Ecto neural progenitor cell (in vitro differentiated cells): ENCODE data around the gene SUGCT.
"Not testable (repeated sequence)": the region's sequence is repeated elsewhere in the genome, so short reads cannot be mapped to it uniquely, and the experiment has no call there.

Source experiments
- DNase-seq: peaks from one replicate; pipeline ENCODE4 v3.0.0-alpha.2; 2018; ENCODE audit warnings: low spot score

Gene SUGCT

DNA sequence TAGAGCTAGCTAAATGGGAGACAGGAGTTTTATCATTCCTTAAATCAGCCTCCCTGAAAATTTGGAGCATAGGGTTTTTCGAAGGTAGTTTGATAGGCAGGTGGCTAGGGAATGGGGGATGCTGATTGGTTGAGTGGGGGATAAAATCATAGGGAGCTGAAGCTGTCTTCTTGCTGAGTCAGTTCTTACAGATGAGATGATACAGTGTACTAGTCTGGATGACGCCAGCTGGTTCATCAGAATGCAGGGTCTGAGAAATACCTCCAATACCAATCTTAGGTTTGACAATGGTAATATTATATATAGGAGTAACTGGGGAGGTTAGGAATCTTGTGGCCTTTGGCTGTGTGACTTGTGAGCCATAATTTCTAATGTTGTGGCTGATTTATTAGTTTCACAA, 271.2 kb downstream of the SUGCT start:
- DNase-seq = no peak

DNA sequence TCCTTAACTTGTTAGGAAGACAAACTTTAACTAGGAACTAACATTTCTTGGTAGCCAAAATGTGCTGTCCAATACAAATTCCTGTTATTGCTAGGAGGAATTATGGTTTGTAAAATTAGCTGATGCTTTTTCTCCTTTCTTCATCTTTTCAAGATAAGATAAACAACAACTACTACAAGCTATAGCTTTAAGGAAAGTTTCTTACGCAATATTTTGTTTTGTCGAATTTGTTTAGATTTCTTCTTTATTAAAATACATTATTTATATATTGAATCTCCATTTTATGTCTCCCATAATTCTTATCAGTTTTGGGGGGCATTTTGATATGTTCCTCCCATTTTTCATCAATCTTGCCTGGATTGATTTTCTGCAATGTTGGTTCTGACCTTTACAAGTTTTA, 277.5 kb downstream of the SUGCT start:
- DNase-seq = no peak

DNA sequence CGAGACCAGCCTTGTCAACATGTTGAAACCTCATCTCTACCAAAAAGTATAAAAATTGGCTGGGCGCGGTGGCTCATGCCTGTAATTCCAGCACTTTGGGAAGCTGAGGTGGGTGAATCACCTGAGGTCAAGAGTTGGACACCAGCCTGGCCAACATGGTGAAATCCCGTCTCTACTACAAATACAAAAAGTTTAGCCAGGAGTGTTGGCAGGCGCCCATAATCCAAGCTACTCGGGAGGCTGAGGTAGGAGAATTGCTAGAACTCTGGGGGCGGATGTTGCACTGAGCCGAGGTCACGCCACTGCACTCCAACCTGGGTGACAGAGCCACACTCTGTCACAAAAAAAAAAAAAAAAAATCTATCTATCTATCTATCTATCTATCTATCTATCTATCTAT, 279.9 kb downstream of the SUGCT start:
- not testable (repeated sequence) for DNase-seq

DNA sequence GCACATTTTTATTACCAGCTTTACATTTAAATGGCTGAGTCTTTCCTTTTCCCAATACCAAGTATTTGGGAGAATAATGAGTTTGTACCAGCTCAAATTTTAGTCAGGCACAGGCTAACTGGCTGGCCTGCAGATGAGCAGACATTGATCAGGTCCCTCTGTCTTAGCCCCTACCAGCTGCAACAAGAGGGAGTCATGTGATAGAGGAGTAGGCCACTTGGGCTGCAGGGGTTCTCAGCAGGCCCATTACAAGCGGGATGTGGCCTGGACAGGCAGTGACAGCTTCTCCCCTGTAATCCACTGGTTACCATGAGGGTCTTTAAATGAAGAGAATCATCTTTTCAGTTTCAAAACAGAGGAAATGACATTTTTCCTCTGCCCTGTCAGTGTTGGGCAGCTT, 283.6 kb downstream of the SUGCT start:
- DNase-seq = no peak

DNA sequence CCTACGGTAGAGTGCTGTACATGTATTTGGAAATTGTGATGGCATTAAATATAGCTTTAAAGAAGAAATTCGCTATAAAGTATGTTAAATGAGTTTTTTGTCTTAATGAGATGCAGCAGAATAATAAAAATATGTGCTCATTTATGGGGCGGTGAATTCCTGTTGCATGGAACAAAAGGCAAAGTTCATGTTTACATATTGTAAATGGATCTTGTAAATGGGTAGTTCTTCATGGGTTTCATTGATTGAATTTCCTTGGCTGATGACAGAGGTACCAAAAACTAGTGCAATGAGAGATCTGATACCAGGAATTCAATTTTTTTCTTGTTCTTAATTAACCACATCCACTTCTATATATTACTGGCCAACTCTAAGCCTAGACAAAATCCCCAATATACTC, 284.2 kb downstream of the SUGCT start:
- no peak for DNase-seq

DNA sequence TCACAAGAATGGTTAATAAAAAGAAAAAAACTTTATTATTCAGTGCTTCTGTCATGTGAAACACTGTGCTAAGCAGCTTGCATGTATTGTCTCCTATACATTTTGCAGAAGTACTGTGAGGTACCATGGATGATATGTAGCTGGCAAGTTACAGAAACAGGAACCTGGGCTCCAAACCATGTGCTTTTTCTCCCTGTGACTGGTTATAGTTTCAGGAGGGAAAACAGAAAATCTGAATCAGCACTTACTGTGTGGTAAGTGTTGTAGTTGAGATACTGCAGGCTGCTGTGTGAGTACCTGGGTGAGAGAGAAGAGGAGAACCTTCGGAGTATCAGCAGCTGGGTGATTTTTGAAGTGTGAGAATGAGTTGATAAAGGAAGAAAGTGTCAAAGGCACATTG, 285.0 kb downstream of the SUGCT start:
- DNase-seq = no peak

DNA sequence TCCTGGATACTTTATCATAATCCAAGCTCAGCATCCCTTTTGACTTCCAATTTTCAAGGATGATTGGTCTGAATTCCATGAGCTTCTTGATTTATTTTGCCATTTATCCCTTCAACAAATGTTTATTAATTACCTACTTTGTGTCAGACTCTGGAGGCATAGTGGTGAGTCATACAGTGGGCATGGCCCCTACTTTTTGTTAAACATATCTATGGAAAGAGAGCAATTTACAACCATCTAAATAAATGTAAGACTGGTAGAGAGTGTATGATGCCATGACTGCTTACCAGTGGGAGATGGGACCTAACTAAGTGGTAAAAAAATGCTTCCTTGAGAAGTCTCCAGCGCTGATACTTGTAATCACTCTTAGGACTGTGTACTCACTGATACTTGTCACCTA, 286.6 kb downstream of the SUGCT start:
- DNase-seq = no peak

DNA sequence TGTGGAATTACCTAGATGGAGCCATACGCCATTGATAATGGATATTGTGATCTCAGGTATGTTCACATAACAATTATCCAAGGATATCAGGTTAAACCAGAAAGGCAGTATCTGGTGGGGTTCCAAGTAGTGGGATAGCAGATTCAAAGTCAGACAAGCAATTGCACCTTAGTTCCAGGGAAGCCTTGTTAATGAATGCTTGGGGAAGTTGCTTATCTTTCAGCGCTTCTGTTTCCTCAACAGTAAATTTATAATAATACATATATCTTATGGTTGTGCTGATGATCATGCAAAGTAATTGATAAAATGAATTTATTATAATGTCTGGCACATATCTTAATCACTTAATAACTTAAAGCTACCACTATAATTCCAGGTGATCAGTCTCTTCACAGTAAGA, 290.9 kb downstream of the SUGCT start:
- no peak for DNase-seq

DNA sequence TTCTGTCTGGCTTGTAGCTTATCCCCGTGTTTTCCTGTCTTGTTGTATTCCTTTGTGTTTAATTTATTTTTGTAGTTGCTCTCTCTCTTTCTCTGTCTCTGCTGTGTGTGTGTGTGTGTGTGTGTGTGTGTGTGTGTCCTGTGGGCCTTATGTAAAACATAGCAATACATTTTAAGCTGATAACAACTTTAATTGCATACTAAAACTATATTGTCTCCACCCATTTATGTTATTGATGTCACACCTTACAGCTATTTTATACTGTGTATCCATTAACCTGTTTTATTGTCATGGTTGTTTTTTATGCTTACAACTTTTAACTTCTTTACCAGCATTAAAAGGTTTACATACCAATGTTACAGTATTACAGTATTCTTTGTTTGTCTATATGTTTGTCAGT, 293.6 kb downstream of the SUGCT start:
- no peak for DNase-seq

DNA sequence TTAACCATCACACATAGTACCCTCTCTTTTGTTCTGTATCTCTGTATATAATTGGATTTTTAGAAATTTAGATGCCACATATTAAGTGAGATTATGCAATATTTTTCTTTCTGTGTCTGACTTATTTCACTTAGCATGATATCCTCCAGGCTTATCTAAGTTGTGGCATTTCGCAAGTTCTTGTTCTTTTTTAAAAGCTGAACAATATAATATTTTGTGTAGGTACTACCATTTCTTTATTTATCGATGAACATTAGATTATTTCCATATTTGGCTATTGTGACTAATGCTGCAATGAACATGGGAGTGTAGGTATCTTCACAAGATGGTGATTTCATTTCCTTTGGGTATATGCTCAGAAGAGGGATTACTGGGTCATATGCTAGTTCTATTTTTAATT, 295.0 kb downstream of the SUGCT start:
- no peak for DNase-seq

DNA sequence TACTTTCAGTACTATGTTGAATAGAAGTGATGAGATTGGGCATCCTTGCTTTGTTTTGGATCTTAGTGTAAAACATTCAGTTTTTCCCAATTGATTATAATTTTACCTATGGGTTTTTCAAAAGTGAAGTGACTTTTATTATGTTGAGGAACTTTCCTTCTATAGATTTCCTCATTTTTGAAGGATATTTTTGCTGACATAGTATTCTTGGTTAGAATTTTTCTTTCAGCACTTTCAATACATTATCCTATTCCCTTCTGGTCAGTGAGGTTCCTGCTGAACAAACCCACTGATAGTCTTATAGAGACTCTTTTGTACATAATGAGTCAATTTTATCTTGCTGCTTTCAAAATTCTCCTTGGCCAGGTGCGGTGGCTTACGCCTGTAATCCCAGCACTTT, 297.2 kb downstream of the SUGCT start:
- no peak for DNase-seq

DNA sequence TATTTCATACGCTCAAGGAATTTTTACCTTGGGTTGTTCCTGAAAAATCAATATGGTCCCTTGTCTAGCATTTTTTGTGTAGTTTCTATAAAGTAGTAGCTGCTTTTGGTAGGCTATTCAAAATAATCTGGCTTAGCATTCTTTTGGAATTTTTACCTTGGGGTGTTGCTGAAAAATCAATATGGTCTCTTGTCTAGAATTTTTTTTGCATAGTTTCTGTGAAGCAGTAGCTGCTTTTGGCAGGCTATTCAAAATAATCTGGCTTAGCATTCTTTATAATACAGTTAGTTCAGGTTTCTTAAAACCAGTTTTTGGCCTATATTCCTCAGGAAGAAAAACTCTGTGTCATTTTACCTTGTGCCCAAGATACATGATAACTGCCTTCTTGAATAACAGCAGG, 301.9 kb downstream of the SUGCT start:
- no peak for DNase-seq

DNA sequence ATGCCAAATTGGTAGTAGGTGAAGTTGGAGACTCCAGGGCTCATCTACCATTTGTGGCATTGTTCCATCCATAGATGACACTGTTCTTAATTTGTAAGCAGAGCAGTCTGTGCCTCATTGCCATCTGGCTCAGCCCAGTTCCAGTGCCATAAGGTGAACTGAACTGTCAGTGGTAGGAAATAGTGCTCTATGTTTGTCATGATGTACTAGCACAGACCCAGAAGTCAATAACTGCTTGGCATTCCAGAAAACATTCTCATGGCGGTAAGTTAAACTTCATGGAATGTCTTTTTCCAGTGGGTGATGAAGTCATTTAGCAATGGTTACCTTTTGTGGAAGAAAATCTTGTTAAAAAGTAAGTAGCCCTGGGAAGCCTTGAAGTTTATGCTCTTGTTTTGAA, 302.7 kb downstream of the SUGCT start:
- DNase-seq = no peak

DNA sequence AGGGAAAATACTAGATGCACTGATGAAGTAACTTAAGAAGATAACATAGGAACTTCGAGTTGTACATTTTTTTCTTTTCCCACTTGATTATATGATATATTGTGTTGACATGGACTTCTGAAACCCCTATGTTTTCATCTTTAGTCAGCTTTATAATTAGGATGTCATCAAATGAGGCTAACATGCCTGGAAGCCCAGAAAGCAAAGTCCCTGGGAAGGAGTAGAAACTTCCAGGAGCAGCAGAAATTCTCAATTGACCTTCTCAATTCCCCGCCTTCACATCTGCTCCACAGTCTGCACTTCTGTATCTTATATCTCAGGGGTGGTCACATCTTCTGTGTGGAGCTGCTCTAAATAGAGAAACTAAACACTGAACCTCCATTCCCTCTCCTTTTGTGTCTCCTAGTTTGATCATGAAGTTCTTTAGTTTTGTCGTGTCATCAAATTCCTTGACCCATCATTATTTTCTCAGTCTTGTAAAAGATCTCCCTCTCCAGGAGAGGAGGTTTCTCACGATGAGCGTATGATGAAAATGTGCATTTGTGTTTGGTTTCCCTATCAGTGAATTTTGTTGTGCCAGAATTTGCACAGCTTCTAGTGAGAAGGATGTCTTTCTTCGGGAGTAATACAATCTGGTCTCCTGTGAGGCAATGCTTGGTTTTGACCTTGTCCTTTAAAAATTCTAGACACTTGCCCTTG, 303.3 kb downstream of the SUGCT start:
- no peak for DNase-seq

DNA sequence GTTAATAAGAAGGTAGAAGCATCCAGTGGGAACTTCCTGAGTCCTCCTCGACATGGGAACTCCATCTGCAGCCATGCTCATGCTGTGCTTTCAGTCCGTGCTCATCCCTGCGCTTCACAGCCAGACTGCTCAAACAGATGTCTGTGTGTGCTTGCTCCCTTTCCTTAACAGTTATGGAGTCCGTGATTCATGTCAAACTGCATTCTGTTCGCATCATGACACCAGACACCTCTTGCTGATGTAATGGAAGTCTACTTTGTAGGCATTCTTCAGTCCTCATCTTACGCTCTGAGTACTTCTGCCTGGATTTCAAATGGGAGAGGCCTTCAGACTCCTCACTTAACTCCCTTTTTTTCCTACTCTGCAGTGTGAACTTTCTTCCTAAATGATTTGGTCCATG, 304.9 kb downstream of the SUGCT start:
- DNase-seq = no peak

DNA sequence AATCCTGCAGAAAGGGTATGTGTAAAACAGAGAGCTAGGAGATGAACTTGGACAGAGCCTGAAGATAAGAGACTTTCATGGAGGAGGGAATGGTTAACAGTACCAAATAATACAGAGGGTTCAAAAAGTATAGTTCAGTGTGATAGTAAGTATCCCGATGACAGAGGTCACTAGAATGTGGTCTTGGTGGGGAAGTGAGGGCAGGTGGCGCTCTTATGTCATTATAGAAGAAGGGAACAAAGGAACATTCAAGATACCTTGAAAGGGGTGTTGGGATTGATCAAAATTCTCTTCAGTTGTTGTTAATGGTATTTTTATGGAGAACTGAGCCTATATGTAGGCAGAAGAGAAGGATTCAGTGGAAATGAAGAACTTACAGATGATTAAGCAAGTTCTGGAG, 312.5 kb downstream of the SUGCT start:
- no peak for DNase-seq

DNA sequence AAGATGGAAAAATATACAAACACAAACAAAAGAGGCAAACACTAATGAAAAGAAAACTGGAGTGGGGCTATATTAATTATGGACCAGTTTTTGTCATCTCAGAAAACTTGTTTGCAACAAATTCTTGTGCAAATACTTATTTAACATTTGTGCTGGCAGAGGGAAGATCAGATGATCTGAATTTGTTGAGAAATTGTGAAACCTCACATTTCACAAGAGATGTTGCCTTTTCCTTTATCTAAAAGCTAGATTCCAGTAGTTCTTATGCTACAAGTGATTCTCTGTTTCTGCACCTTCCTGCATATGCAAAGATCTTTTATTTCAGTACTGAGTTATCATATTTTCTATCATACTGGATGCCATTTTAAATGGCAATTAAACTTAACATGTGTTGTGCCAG, 320.7 kb downstream of the SUGCT start:
- DNase-seq = no peak

DNA sequence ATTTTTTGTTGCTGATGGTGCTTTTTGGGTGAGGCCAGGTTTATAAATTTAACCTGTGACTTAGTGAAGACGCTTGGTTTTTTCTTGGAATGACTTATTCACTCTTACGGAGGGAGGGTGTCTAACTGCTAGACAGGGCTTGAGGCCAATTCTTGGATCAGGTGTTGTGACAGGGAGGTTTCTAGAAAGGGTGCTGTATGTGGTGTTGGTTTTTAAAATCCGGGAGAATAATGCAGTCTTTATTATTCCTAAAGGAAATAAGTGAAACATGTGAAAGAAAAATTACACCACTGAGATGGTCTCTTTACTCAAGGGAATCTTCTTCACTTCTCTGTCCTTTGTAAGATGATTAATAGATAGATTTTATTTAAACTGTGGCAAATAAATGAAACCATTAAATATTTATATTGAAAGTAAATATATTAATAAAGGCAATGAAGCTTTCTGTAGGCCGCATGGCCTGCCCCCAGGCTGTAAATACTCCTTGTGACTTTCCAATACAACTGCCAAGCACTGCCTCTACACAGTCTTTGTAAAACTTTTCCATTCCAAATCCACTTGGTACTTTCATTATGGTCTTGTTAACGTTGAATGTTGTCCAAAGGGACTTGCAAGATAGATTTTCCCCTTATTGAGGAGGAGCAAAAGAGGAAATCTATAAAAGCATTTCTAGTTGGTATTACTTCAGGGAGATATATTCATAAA, 323.1 kb downstream of the SUGCT start:
- no peak for DNase-seq

DNA sequence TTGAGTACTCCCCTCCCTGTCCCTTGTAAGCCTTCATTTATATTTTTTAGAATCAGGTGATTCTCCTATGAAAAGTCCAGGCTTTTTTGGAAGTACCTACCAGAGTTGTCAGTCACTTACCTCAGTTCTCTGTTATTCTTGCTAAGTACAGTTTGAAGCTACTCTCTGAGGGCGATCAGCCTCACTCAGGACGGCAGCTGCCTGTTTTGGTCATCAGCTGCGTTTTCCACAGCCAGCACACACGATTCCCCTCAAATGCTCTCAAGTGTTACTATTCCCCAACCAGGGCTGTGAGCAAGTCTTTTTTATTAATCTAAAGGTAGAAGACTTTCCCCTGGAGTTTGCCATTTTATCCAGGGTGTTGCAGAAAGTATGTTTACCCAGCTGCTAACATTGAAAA, 328.6 kb downstream of the SUGCT start:
- DNase-seq = no peak

DNA sequence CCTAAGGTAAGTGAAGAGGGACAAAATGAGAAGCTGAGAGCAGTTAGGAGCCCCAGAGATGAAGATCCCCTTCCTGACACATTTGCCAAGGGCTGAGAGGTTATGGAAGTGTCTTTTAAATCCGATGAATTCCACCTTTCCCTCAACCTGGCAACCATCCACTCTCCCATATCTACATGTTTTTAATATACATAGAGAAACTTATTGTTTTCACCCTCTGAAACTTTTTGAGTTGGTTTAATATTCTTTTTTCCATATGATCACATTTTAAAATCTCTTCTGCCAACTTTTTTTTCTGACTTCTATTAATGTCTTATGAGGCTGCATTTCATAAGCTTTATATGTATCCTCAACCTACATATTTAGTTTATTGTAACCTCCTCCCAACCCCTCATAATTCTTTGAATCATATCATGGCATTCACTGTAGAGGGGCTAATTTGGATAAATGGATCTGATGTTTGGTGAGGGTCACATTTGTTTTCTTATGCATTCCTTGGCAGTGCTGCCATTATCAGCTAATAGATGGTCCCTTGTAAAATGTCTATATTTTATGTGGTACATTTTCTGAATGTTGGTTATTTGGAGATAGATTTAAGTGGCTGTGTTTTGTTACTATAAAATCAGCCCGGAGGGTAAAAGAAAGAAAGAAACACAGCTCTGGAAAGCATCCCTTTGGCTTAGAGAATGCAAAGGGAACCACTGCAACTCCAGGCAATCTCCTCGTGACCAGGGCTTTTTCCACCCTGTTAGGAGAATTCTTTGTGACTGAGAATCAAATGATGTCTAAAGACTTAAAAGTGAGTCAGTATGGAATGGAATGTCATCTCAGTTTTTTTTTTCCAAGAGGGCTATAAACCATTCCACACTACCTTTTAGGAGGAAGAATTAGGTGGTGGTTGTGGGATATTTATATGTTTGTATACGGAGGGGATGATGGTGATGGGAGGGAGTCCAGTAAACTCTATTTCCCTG, 334.4 kb downstream of the SUGCT start:
- DNase-seq = no peak

DNA sequence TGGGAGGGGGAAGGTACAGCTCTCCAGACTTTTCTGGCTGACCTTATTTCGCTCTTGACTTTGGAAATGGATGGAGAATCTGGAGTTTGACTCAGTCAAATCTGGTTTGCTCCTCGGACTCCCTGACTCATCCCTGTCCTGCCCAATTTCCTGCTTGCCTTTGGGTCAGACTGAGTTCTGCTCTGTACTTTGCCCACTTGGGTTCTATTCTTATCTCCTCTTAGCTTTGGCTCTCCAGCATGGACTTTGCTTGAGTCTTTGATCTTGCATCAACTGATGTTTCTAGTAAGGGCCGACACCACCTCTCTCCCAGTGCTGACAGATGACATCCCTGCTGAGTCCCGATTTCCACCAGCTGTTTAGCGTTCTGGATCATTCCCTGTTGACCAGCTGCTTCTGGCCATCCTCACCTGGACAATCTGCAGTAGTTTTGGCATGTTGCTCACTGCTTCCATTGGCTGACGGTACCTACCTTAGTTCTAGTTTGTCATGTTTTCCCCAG, 335.3 kb downstream of the SUGCT start:
- DNase-seq = no peak

DNA sequence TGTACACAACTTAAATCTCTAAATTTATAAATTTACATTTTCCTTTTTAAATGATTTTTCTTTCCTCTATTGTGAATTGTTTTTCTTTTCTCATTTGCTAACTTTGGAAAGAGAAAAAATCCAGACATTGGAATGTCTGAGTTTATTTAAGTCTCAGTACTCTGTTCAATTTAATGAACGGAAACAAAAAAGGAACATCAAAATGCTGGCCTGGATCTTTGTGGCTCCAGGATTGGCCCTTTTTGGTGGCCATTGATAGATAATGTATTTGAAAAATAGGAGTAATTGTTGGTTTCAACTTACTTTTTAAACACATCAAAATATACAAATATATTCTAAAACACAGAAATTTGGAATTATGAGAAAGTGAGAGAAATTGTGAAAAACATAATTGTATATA, 336.0 kb downstream of the SUGCT start:
- no peak for DNase-seq

DNA sequence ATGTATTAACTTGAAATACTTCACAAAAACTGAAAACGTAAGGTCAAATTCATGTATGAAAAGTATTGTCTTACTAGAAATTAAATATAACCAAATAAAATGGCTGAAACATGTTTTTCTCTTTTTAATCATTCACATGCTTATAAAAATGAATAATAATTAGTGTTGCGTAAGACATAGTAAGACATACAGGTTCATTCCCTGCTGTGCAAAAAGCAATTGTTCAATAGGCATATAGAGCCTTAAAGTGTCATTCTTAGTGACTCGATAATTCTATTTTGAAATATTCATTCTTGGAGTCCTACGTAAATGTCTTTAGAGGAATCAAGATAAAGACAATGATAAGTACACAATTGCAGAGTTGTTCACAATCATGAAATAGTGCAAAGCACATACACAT, 337.1 kb downstream of the SUGCT start:
- no peak for DNase-seq
